Mesodermal cell (in vitro differentiated cells): Measurements from ENCODE around the gene DEFB113.
"Not testable (repeated sequence)": the region's sequence is repeated elsewhere in the genome, so short reads cannot be mapped to it uniquely, and the experiment has no call there.

Experiments used
- H3K27ac ChIP-seq: 2 replicates; pipeline ENCODE4 v1.7.0; 2013; ENCODE audit warnings: mild to moderate bottlenecking, low read depth, low read length, moderate library complexity; ENCODE audit not compliant: severe bottlenecking
- H3K36me3 ChIP-seq: 2 replicates; pipeline ENCODE4 v1.7.1; 2013; ENCODE audit warnings: mild to moderate bottlenecking, low read length, moderate library complexity; ENCODE audit not compliant: control insufficient read depth, insufficient read depth
- H3K4me1 ChIP-seq: one replicate; pipeline ENCODE4 v1.7.1; 2013; ENCODE audit warnings: mild to moderate bottlenecking, low read length; ENCODE audit not compliant: insufficient read depth, control insufficient read depth, poor library complexity, severe bottlenecking
- H3K4me3 ChIP-seq: 2 replicates; pipeline ENCODE4 v1.7.0; 2013; ENCODE audit warnings: low read length, control low read depth, mild to moderate bottlenecking; ENCODE audit not compliant: insufficient read depth, poor library complexity, severe bottlenecking; ENCODE audit errors: extremely low read depth
- H3K9me3 ChIP-seq: 2 replicates; pipeline ENCODE4 v1.7.1; 2013; ENCODE audit warnings: mild to moderate bottlenecking, low read length, moderate library complexity; ENCODE audit not compliant: control insufficient read depth
- WGBS, 2 experiments: methylation state at CpG; one replicate each; pipeline ENCODE4 v1.1.5; 2013; ENCODE audit warnings: missing lambda C conversion rate in 2 of 2; ENCODE audit not compliant: insufficient coverage in 2 of 2; 5-methylcytosine and 5-hydroxymethylcytosine counted together

DEFB113 gene

GRCh38 chr6:49966823-49967222 lies 2.6 kb downstream of the DEFB113 start:
- 80% methylated on average over 1 of the region's 2 CpGs; no CpG with 5 or more reads in 1 of the 2 experiments for WGBS, 2 experiments
- H3K36me3 ChIP-seq, result no peaks in the 10 kb centered on the region
- no peak overlapping the region for H3K4me3 ChIP-seq
- H3K9me3 ChIP-seq, result no peaks in the 10 kb centered on the region
- no peak overlapping the region for H3K27ac ChIP-seq
- no peaks in the 10 kb centered on the region for H3K4me1 ChIP-seq

GRCh38 chr6:49966334-49966733 lies 3.1 kb downstream of the DEFB113 start:
- Histone ChIP-seq H3K4me3 (no peak overlapping the region), H3K27ac (no peak overlapping the region), H3K36me3 (no peaks in the 10 kb centered on the region), H3K4me1 (no peaks in the 10 kb centered on the region), H3K9me3 (no peaks in the 10 kb centered on the region)
- WGBS, 2 experiments, result 20% methylated on average over 1 of the region's 2 CpGs; no CpG with 5 or more reads in 1 of the 2 experiments

GRCh38 chr6:49964064-49964463 lies 5.4 kb downstream of the DEFB113 start, which contains the start of gene DEFB114:
Gene DEFB114 (minus strand): TSS chr6:49964164. CDS start chr6:49964105, 59 bp downstream.
- no peaks in the 10 kb centered on the region for H3K4me1 ChIP-seq
- H3K36me3 ChIP-seq, result no peaks in the 10 kb centered on the region
- no peak within 1 kb of the TSS for H3K4me3 ChIP-seq
- H3K9me3 ChIP-seq, result no peaks in the 10 kb centered on the region
- WGBS, 2 experiments, result 100% methylated on average over 1 of the region's 2 CpGs; no CpG with 5 or more reads in 1 of the 2 experiments
- no peak within 1 kb of the TSS for H3K27ac ChIP-seq

GRCh38 chr6:49958180-49958579 lies 11.2 kb downstream of the DEFB113 start:
- Histone ChIP-seq H3K36me3 (no peaks in the 10 kb centered on the region), H3K4me1 (no peaks in the 10 kb centered on the region), H3K4me3 (no peak overlapping the region), H3K27ac (no peak overlapping the region), H3K9me3 (no peaks in the 10 kb centered on the region)
- 100% methylated on average over 1 of the region's 1 CpG; no CpG with 5 or more reads in 1 of the 2 experiments for WGBS, 2 experiments

- no peak overlapping the region for H3K4me3 ChIP-seq
- H3K36me3 ChIP-seq, result no peaks in the 10 kb centered on the region
- H3K4me1 ChIP-seq, result no peaks in the 10 kb centered on the region
- no peaks in the 10 kb centered on the region for H3K9me3 ChIP-seq
- H3K27ac ChIP-seq, result no peak overlapping the region
These were observed 13.6 kb downstream of the DEFB113 start for GRCh38 chr6:49955847-49956246.

GRCh38 chr6:49951926-49952325 lies 17.5 kb downstream of the DEFB113 start:
- Histone ChIP-seq H3K27ac (no peak overlapping the region), H3K9me3 (no peaks in the 10 kb centered on the region), H3K4me3 (no peak overlapping the region), H3K4me1 (no peaks in the 10 kb centered on the region), H3K36me3 (no peaks in the 10 kb centered on the region)
- WGBS, 2 experiments, result 71 to 100% methylated on average over 1 of the region's 2 CpGs

- WGBS, 2 experiments, result no CpG with 5 or more reads among the region's 2 CpGs
- no peak overlapping the region for H3K27ac ChIP-seq
- H3K9me3 ChIP-seq, result no peaks in the 10 kb centered on the region
- no peak overlapping the region for H3K4me3 ChIP-seq
- no peaks in the 10 kb centered on the region for H3K36me3 ChIP-seq
- no peaks in the 10 kb centered on the region for H3K4me1 ChIP-seq
These were observed 19.0 kb downstream of the DEFB113 start for GRCh38 chr6:49950415-49950751.

- no peak overlapping the region for H3K4me3 ChIP-seq
- H3K4me1 ChIP-seq, result no peaks in the 10 kb centered on the region
- no peak overlapping the region for H3K27ac ChIP-seq
- no peaks in the 10 kb centered on the region for H3K9me3 ChIP-seq
- 94 to 95% methylated on average over 2 to 3 of the region's 4 CpGs for WGBS, 2 experiments
- H3K36me3 ChIP-seq, result no peaks in the 10 kb centered on the region
These were observed 20.4 kb downstream of the DEFB113 start for GRCh38 chr6:49949062-49949461.

- no peaks in the 10 kb centered on the region for H3K9me3 ChIP-seq
- 86 to 100% methylated on average over 1 of the region's 2 CpGs for WGBS, 2 experiments
- H3K36me3 ChIP-seq, result no peaks in the 10 kb centered on the region
- no peak overlapping the region for H3K27ac ChIP-seq
- H3K4me3 ChIP-seq, result no peak overlapping the region
- no peaks in the 10 kb centered on the region for H3K4me1 ChIP-seq
These were observed 22.6 kb downstream of the DEFB113 start for GRCh38 chr6:49946835-49947234.

GRCh38 chr6:49944068-49944467 lies 25.4 kb downstream of the DEFB113 start:
- H3K36me3 ChIP-seq, H3K27ac ChIP-seq, H3K4me1 ChIP-seq, H3K9me3 ChIP-seq, H3K4me3 ChIP-seq: not testable (repeated sequence)
- no CpG with 5 or more reads among the region's 3 CpGs for WGBS, 2 experiments

- no peaks in the 10 kb centered on the region for H3K36me3 ChIP-seq
- H3K4me3 ChIP-seq, result no peak overlapping the region
- no peak overlapping the region for H3K27ac ChIP-seq
- H3K9me3 ChIP-seq, result no peaks in the 10 kb centered on the region
- H3K4me1 ChIP-seq, result no peaks in the 10 kb centered on the region
- WGBS, 2 experiments, result 92 to 100% methylated on average over 2 to 3 of the region's 3 CpGs
These were observed 29.4 kb downstream of the DEFB113 start for GRCh38 chr6:49939993-49940498.
